K562 (cell line): Measurements from ENCODE around the gene MAP4K4. TPM values are rescaled to one million over a fixed set of nuclear protein-coding genes. Genes with fewer than 3 reads are reported as not detected.

ENCODE experiments used
- ATAC-seq: fragments of 200-7000 bp; cut with Tn5 transposase; 3 replicates; pipeline ENCODE4 v1.9.1; 2020; ENCODE audit warnings: moderate library complexity
- BruUV-seq: library from RNA; stranded (reverse); fragments of 400-500 nt; replicated peaks from 2 replicates; lab custom pipeline; 2021; lab: Mats Ljungman, UMichigan
- CTCF ChIA-PET: fragments of 300-600 bp; formaldehyde crosslinking; extraction: SDS; loops from one replicate; lab custom pipeline; 2021; ENCODE audit warnings: low intra/inter-chr PET ratio; lab: Yijun Ruan, JAX
- POLR2A ChIA-PET: fragments of 300-600, 350-650 bp; sonication (Branson Sonifier 250); formaldehyde crosslinking; extraction: SDS; loops from one replicate; lab custom pipeline; 2021; ENCODE audit warnings: antibody characterized with exemption, inconsistent platforms; lab: Yijun Ruan, JAX
- DNase-seq, 4 experiments: peaks; one replicate each; pipeline versions ENCODE4 v3.0.0 to v3.0.0-alpha.2; 2011 to 2018; ENCODE audit warnings: low spot score in 3 of 4, mixed read lengths in 3 of 4; ENCODE audit errors: extremely low read depth in 1 of 4
- FAIRE-seq: peaks from 2 replicates; lab custom pipeline; 2011; peaks lifted over from hg19 to GRCh38; lab: Jason Lieb, UNC
- H2AFZ ChIP-seq: 2 replicates; pipeline ENCODE4 v1.6.0; 2011; ENCODE audit warnings: low read depth, low read length, control low read depth, inconsistent platforms
- H3K27ac ChIP-seq: fragments of 200-600 bp; 3 replicates; pipeline ENCODE4 v1.8.0; 2011; ENCODE audit warnings: low read depth, mild to moderate bottlenecking, control low read depth, inconsistent platforms, low read length, moderate library complexity, mixed read lengths; ENCODE audit errors: extremely low read depth
- H3K27me3 ChIP-seq, 2 experiments: fragments of 300-600 bp in 1 of 2; 2 replicates in 1 of 2; 3 replicates in 1 of 2; pipeline versions ENCODE4 v1.6.0 to v1.8.0; 2011; ENCODE audit warnings: inconsistent platforms in 2 of 2, low read length in 2 of 2, mild to moderate bottlenecking in 1 of 2, mixed read lengths in 1 of 2, moderate library complexity in 1 of 2; ENCODE audit not compliant: control insufficient read depth in 2 of 2, insufficient read depth in 2 of 2
- H3K36me3 ChIP-seq: fragments of 300-600 bp; 3 replicates; pipeline ENCODE4 v1.8.0; 2011; ENCODE audit warnings: mild to moderate bottlenecking, low read length, inconsistent platforms; ENCODE audit not compliant: control insufficient read depth, insufficient read depth
- H3K4me1 ChIP-seq, 2 experiments: fragments of 200-600 bp in 1 of 2; replicated peaks in 1 of 2; 2 replicates in 1 of 2; 3 replicates in 1 of 2; pipeline versions ENCODE4 v1.5.1 to v1.8.0; 2011; ENCODE audit warnings: inconsistent platforms in 2 of 2, low read length in 2 of 2, mild to moderate bottlenecking in 1 of 2, mixed read lengths in 1 of 2, moderate library complexity in 1 of 2; ENCODE audit not compliant: control insufficient read depth in 2 of 2, insufficient read depth in 2 of 2
- H3K4me2 ChIP-seq: 2 replicates; pipeline ENCODE4 v1.6.1; 2011; ENCODE audit warnings: low read length, control low read depth, inconsistent platforms, mixed read lengths; ENCODE audit not compliant: insufficient read depth
- H3K4me3 ChIP-seq: fragments of 200-600 bp; sonication (generic), shearing (Covaris generic); 2 replicates; pipeline ENCODE4 v1.5.1; 2016; ENCODE audit warnings: control low read depth, inconsistent platforms
- H3K79me2 ChIP-seq: fragments of 200-600 bp; 3 replicates; pipeline ENCODE4 v1.8.0; 2011; ENCODE audit warnings: low read length, inconsistent platforms; ENCODE audit not compliant: control insufficient read depth, insufficient read depth
- H3K9ac ChIP-seq, 2 experiments: 2 replicates each; pipeline versions ENCODE4 v1.6.0 to v1.6.1; 2011; ENCODE audit warnings: low read depth in 2 of 2, low read length in 2 of 2, control low read depth in 1 of 2, inconsistent platforms in 1 of 2, mild to moderate bottlenecking in 1 of 2, mixed read lengths in 1 of 2; ENCODE audit not compliant: insufficient read depth in 1 of 2
- H3K9me1 ChIP-seq: one replicate; pipeline ENCODE4 v1.6.0; 2011; ENCODE audit warnings: inconsistent platforms, mild to moderate bottlenecking, low read length, moderate library complexity; ENCODE audit not compliant: control insufficient read depth, insufficient read depth
- H3K9me3 ChIP-seq: replicated peaks from 2 replicates; pipeline ENCODE4 v1.5.1; 2011; ENCODE audit warnings: low read depth, low read length, inconsistent platforms; ENCODE audit not compliant: control insufficient read depth, insufficient read depth
- H4K20me1 ChIP-seq: replicated peaks from 2 replicates; pipeline ENCODE4 v1.6.1; 2011; ENCODE audit warnings: low read length, inconsistent platforms, mixed read lengths; ENCODE audit not compliant: control insufficient read depth, insufficient read depth
- DNMT1 ChIP-seq: fragments of 450-650 bp; IDR thresholded peaks from 2 replicates; pipeline ENCODE4 v1.6.1; 2016; ENCODE audit warnings: antibody characterized with exemption, mild to moderate bottlenecking
- KDM2B ChIP-seq: fragments of 250-450 bp; sonication (Bioruptor Pico); IDR thresholded peaks from 2 replicates; pipeline ENCODE4 v1.8.0; 2021; ENCODE audit warnings: mild to moderate bottlenecking, moderate library complexity
- MCM3 ChIP-seq: fragments of 450-650 bp; IDR thresholded peaks from 2 replicates; pipeline ENCODE4 v1.6.1; 2016
- PBX2 ChIP-seq, 2 experiments: IDR thresholded peaks in 1 of 2; conservative IDR thresholded peaks in 1 of 2; 2 replicates each; pipeline ENCODE4 v1.6.1; 2016; ENCODE audit warnings: low read depth in 2 of 2, mild to moderate bottlenecking in 1 of 2, missing compliant biosample characterization in 1 of 2, missing genetic modification characterization in 1 of 2, moderate library complexity in 1 of 2
- PCBP2 ChIP-seq: fragments of 200-400 bp; formaldehyde crosslinking; IDR thresholded peaks from 2 replicates; pipeline ENCODE4 v1.6.1; 2018; ENCODE audit warnings: low read length, low read depth, mild to moderate bottlenecking, moderate library complexity; ENCODE audit not compliant: poor library complexity, severe bottlenecking
- PHF20 ChIP-seq: fragments of 450-650 bp; IDR thresholded peaks from 2 replicates; pipeline ENCODE4 v1.6.1; 2018; ENCODE audit not compliant: partially characterized antibody
- ZBTB1 ChIP-seq: sonication (generic); formaldehyde crosslinking; IDR thresholded peaks from 2 replicates; pipeline ENCODE4 v1.8.1; 2023; ENCODE audit warnings: missing genetic modification reagents, low read depth, mild to moderate bottlenecking, borderline replicate concordance
- WGBS: fragments of 100-300 bp; shearing (Covaris generic); methylation state at CpG from one replicate; pipeline ENCODE4 v1.1.6; 2016; ENCODE audit warnings: low coverage, mixed read lengths; ENCODE audit not compliant: insufficient coverage; ENCODE audit errors: missing lambda C conversion rate; 5-methylcytosine and 5-hydroxymethylcytosine counted together
- in situ Hi-C: fragments of 300-500 bp; cut with MboI; formaldehyde crosslinking; loops from 4 replicates; pipeline ENCODE4 v1.15.0; 2018; ENCODE audit warnings: inconsistent platforms, mixed read lengths
- intact Hi-C: fragments of 100-400 bp; cut with micrococcal nuclease; formaldehyde crosslinking; loops from 2 replicates; pipeline ENCODE4 v1.14.2; 2022
- polyA plus RNA-seq, 8 experiments: library from polyadenylated mRNA; depleted of rRNA in 4 of 8; stranded (reverse) in 5 of 8; unstranded in 3 of 8; fragments of >200 nt; fragmentation: Nextera tagmentation in 2 of 8; fragmentation: Illumina TruSeq in 1 of 8; extraction: Ambion mirVana in 2 of 8; extraction: Trizol in 1 of 8; gene quantifications; 2 replicates each; pipeline versions ENCODE4 v1.2.1 to v1.2.3, GENCODE V29; 2011 to 2014; ENCODE audit warnings: inconsistent platforms in 1 of 8, missing spikeins in 1 of 8
- total RNA-seq, 7 experiments: library from RNA; depleted of rRNA in 6 of 7; stranded (reverse); fragments of >200 nt in 6 of 7; fragmentation: Illumina TruSeq in 2 of 7; extraction: Trizol in 2 of 7; gene quantifications; 2 replicates each; pipeline versions ENCODE4 v1.2.1 to v1.2.3, GENCODE V29; 2011 to 2021; ENCODE audit warnings: low replicate concordance in 1 of 7
- TF ChIP-seq, protein P1 (sequence below), 2 experiments: fragments of 450-650 bp in 1 of 2; sonication (generic) in 1 of 2; formaldehyde crosslinking in 1 of 2; IDR thresholded peaks; 2 replicates each; pipeline versions ENCODE4 v1.7.1 to v1.9.0; 2016 to 2022; ENCODE audit warnings: inconsistent platforms in 1 of 2, mild to moderate bottlenecking in 1 of 2, missing genetic modification reagents in 1 of 2

MAP4K4 gene
- total and polyA plus RNA-seq, 9 of the 15 experiments (the other 6 are each of a cell fraction or from before 2014, with no cell fraction given) = 7.6 to 76.4 (median 50.6) TPM

GRCh38 chr2:101942851-101943250 is 245.3 kb downstream of the MAP4K4 start:
- Histone ChIP-seq H2AFZ (no peak overlapping the region), H3K4me2 (no peak overlapping the region), H3K4me3 (no peak overlapping the region), H3K79me2 (no peaks in the 10 kb centered on the region), H3K27ac (no peak overlapping the region), H4K20me1 (no peaks in the 10 kb centered on the region), H3K9me1 (no peaks in the 10 kb centered on the region), H3K27me3 (peaks cover 10 to 23% of the 10 kb centered on the region in 2 experiments; a peak in 3 of 5 replicates), H3K9me3 (no peaks in the 10 kb centered on the region), H3K36me3 (no peaks in the 10 kb centered on the region), H3K4me1 (no peaks in the 10 kb centered on the region), H3K9ac (no peak overlapping the region)
- no TSS peak for BruUV-seq
- intact Hi-C loops (no loop called here), in situ Hi-C loops (no loop called here)
- WGBS = 2% methylated on average over 3 of the region's 3 CpGs
- ATAC-seq (no peak), DNase-seq (no peak), FAIRE-seq (no peak)
- ChIA-PET POLR2A (no interaction called here), CTCF (no interaction called here)
- TF ChIP-seq PCBP2 (no peak), PHF20 (no peak), DNMT1 (no peak), KDM2B (CRISPR knock-in tag) (no peak), ZBTB1 (CRISPR knock-in tag) (no peak), MCM3 (no peak), PBX2 (CRISPR knock-in tag; IDR thresholded peaks at IDR 0.05; ENCODE audit: low read depth) (no peak), PBX2 (tag; conservative IDR thresholded peaks at IDR 0.05; ENCODE audit: low read depth) (no peak)
- TF ChIP-seq, protein P1, sequence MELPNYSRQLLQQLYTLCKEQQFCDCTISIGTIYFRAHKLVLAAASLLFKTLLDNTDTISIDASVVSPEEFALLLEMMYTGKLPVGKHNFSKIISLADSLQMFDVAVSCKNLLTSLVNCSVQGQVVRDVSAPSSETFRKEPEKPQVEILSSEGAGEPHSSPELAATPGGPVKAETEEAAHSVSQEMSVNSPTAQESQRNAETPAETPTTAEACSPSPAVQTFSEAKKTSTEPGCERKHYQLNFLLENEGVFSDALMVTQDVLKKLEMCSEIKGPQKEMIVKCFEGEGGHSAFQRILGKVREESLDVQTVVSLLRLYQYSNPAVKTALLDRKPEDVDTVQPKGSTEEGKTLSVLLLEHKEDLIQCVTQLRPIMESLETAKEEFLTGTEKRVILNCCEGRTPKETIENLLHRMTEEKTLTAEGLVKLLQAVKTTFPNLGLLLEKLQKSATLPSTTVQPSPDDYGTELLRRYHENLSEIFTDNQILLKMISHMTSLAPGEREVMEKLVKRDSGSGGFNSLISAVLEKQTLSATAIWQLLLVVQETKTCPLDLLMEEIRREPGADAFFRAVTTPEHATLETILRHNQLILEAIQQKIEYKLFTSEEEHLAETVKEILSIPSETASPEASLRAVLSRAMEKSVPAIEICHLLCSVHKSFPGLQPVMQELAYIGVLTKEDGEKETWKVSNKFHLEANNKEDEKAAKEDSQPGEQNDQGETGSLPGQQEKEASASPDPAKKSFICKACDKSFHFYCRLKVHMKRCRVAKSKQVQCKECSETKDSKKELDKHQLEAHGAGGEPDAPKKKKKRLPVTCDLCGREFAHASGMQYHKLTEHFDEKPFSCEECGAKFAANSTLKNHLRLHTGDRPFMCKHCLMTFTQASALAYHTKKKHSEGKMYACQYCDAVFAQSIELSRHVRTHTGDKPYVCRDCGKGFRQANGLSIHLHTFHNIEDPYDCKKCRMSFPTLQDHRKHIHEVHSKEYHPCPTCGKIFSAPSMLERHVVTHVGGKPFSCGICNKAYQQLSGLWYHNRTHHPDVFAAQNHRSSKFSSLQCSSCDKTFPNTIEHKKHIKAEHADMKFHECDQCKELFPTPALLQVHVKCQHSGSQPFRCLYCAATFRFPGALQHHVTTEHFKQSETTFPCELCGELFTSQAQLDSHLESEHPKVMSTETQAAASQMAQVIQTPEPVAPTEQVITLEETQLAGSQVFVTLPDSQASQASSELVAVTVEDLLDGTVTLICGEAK (IDR thresholded peaks at IDR 0.05) = no peak
- TF ChIP-seq, protein P1 (CRISPR knock-in tag; IDR thresholded peaks at IDR 0.05) = no peak
